GM12865 (cell line): ENCODE results near the gene TENT5C.

Source experiments
- DNase-seq: peaks from one replicate; pipeline ENCODE4 v3.0.0; 2010; ENCODE audit warnings: low read depth
- H3K4me3 ChIP-seq: 2 replicates; pipeline ENCODE4 v1.5.1; 2011; ENCODE audit warnings: mild to moderate bottlenecking, low read depth, low read length, control low read depth
- TF ChIP-seq, protein P1 (sequence below): IDR thresholded peaks from 2 replicates; pipeline ENCODE4 v1.5.1; 2011; ENCODE audit warnings: low read length, control low read depth, low read depth, inconsistent platforms; ENCODE audit not compliant: insufficient read depth; ENCODE audit errors: missing control alignments

The TENT5C gene

DNA sequence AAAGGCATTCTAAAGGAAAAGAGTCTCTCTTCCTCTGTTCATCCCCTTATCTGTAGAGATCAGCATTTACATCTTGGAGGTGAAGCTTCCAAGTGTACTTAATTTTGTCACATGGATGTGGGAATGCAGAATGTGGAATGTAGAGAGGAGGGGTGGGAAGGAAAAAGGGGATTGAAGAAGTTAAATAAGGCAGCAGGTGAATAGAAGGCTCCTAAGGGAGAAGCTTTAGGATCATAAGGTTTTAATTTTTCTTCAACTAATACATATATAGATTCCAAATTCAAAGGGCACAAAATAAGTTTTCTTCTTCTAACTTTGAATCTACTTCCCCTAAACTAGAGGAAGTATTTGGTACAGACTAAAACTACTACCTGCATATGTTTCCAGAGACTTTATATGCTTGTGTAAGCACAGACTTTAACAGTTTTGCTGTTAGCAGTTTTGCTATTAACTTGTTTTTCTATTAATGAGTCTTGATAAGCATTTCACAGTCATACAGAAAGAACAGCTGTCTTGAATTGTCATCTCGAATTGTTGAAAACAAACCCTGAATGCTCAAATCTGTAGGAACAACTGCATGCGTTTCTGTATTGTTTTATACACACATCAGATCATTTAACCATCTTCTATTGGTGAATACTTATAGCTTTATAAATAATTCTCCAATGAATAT is 12.7 kb downstream of the TENT5C start:
- H3K4me3 ChIP-seq, result no peak overlapping the region
- no peak for DNase-seq
- TF ChIP-seq, protein P1, sequence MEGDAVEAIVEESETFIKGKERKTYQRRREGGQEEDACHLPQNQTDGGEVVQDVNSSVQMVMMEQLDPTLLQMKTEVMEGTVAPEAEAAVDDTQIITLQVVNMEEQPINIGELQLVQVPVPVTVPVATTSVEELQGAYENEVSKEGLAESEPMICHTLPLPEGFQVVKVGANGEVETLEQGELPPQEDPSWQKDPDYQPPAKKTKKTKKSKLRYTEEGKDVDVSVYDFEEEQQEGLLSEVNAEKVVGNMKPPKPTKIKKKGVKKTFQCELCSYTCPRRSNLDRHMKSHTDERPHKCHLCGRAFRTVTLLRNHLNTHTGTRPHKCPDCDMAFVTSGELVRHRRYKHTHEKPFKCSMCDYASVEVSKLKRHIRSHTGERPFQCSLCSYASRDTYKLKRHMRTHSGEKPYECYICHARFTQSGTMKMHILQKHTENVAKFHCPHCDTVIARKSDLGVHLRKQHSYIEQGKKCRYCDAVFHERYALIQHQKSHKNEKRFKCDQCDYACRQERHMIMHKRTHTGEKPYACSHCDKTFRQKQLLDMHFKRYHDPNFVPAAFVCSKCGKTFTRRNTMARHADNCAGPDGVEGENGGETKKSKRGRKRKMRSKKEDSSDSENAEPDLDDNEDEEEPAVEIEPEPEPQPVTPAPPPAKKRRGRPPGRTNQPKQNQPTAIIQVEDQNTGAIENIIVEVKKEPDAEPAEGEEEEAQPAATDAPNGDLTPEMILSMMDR, result no peak

DNA sequence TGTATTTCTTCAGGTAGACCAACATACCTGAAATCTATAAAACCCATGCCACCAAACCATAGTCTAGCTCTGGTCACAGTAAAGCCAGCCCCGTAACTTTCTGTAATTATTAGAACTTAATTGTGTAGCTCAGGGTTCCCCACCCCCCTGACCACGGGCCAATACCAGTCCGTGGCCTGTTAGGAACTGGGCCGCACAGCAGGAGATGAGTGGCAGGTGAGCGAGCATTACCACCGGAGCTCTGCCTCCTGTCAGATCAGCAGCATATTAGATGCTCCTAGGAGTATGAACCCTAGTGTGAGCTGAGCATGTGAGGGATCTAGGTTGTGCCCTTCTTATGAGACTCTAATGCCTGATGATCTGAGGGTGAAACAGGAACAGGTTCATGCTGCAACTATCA is 14.6 kb downstream of the TENT5C start:
- no peak for DNase-seq
- TF ChIP-seq, protein P1, result no peak
- H3K4me3 ChIP-seq, result no peak overlapping the region

DNA sequence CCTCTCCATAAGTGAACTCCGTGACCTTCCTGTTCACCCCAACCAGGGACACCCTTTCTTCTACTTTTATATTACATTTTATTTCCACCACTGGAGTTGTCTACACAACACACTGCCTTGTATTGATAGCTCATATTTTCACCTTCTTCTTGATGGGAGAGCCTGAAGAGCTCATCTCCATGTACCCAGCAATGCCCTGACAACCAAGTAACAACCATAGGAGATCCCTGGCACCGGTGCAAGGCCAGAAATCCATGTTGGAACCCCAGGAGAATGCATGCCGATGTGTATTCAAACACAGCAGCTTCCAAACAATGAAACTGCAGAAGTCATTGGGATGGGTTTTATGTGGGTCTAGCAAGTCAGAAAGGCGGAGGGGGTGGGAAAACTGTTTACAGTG is 15.5 kb downstream of the TENT5C start:
- no peak for DNase-seq
- no peak overlapping the region for H3K4me3 ChIP-seq
- TF ChIP-seq, protein P1, result no peak

DNA sequence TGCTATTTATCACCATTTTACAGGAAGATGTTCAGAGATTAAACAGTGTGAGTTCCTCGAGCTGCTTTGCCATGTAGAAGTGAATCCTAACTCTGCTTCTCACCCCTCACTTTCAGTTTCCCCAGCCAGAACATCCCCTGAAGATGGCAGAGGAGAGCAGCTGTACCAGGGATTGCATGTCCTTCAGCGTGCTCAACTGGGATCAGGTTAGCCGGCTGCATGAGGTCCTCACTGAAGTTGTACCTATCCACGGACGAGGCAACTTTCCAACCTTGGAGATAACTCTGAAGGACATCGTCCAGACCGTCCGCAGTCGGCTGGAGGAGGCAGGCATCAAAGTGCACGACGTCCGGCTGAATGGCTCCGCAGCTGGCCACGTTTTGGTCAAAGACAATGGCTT is 16.9 kb downstream of the TENT5C start:
- TF ChIP-seq, protein P1, result no peak
- DNase-seq, result no peak
- no peak overlapping the region for H3K4me3 ChIP-seq

- TF ChIP-seq, protein P1, result no peak
- DNase-seq, result no peak
- no peak overlapping the region for H3K4me3 ChIP-seq
Measured at GRCh38 chr1:117623141-117623540, 17.3 kb downstream of the TENT5C start.

- no peak for DNase-seq
- no peak overlapping the region for H3K4me3 ChIP-seq
- TF ChIP-seq, protein P1, result no peak
Measured at GRCh38 chr1:117623698-117624097, 17.9 kb downstream of the TENT5C start.

GRCh38 chr1:117627546-117628130 is 21.8 kb downstream of the TENT5C start:
- no peak overlapping the region for H3K4me3 ChIP-seq
- TF ChIP-seq, protein P1, result no peak
- no peak for DNase-seq
